Measurements from ENCODE around the gene ZKSCAN1.

- no peak for TF ChIP-seq CTCF (IDR thresholded peaks at IDR 0.05)
- no peak for TF ChIP-seq EZH2 (IDR thresholded peaks at IDR 0.05; ENCODE audit: borderline replicate concordance, insufficient read depth, low read depth, low read length, poor library complexity, severe bottlenecking)
Measured at GRCh38 chr7:99990460-99990852, 24.9 kb upstream of the ZKSCAN1 start.

Measured in B cell (primary cell).